Measurements from ENCODE around the gene CACNG5.

- no peak for TF ChIP-seq CTCF (IDR thresholded peaks at IDR 0.05; ENCODE audit: poor library complexity, severe bottlenecking)
- TF ChIP-seq RAD21 (conservative IDR thresholded peaks at IDR 0.05) = no peak
- no peak for TF ChIP-seq TAF1 (IDR thresholded peaks at IDR 0.05; ENCODE audit: low read depth)
- no peak for TF ChIP-seq EZH2 (IDR thresholded peaks at IDR 0.05; ENCODE audit: borderline replicate concordance, insufficient read depth, low read length, poor library complexity, severe bottlenecking)
- TF ChIP-seq SMC3 (conservative IDR thresholded peaks at IDR 0.05; ENCODE audit: poor library complexity) = no peak
- TF ChIP-seq POLR2AphosphoS5 (IDR thresholded peaks at IDR 0.05) = no peak
- no peak for TF ChIP-seq REST (IDR thresholded peaks at IDR 0.05; ENCODE audit: borderline replicate concordance)
- TF ChIP-seq EP300 (conservative IDR thresholded peaks at IDR 0.05; ENCODE audit: poor library complexity, severe bottlenecking) = no peak
These were observed 31.4 kb upstream of the CACNG5 start for GRCh38 chr17:66803474-66803951.

All from neural cell (in vitro differentiated cells).